Activated naive CD4-positive, alpha-beta T cell treated with Interleukin-2 at 50 U/mL for 16 hours (primary cell): ENCODE data around the gene RNF175.
A peak's percentile ranks its signal among the peaks of the same experiment; 100 is the strongest.

Experiments used
- DNase-seq: peaks from one replicate; pipeline ENCODE4 v3.0.0-alpha.2; 2020

Gene RNF175

GRCh38 chr4:153759407-153760316 is at the start of gene RNF175:
Gene RNF175, minus strand, starts transcription at chr4:153760024. Its CDS starts 162 bp downstream, at chr4:153759862.
- DNase-seq = no peak

GRCh38 chr4:153809307-153809706 is 49.5 kb upstream of the RNF175 start:
- peak; percentile 11 for DNase-seq

GRCh38 chr4:153808175-153808574 is 48.4 kb upstream of the RNF175 start:
- DNase-seq = no peak

GRCh38 chr4:153806073-153806472 is 46.2 kb upstream of the RNF175 start:
- no peak for DNase-seq

GRCh38 chr4:153804722-153805121 is 44.9 kb upstream of the RNF175 start:
- no peak for DNase-seq

GRCh38 chr4:153799694-153800074 is 39.9 kb upstream of the RNF175 start:
- DNase-seq = no peak

DNA sequence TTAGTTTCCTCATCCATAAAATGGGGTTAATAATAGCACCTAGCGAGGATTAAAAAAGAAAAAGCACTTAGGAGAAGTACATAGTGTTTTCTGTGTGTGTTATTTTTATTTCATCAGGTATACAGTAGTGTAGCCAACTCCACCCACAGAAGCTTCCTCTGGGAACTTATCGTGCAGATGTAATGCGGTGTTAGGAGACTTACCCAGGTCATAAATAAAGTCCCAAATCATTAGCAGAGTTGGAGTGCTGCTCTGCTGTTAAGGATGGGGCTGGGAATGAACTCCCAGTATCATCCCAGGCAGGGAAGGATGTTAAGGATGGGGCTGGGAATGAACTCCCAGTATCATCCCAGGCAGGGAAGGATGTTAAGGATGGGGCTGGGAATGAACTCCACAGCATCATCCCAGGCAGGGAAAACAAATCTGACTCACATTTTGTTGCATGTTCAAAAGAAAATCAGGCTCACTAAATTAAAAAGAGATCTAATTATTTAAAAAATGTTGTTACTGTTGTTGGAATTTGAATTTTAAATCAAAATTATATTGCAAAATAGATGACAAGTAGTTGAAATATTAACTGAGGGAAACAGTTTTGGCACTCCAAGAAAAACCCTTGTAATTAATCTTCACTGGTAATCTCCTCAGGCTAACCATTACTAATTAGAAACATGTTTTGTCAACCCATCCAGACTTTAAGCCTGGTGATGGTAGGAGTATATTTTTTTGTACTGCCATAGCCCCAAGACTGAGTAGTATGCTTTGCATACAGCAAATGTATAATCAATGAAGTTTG is 39.3 kb upstream of the RNF175 start:
- no peak for DNase-seq

DNA sequence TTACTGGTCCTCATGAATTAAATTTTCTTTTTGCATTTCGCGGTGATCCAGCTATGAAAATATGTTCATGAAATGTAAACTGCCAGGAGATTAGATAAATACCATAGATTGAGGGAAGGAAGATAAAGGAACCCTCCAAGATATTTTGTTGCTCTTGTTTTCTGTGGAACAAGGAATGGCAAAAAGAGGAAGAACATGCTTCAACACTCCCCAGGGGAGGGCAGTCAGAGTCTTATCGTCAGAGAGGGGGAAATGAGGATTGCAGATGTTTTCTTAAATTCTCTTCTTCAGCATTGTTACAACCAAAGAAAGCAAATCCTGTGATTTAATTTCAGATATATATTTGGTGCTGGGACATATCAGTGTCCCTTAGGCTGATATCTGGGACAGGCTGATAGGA is 38.6 kb upstream of the RNF175 start:
- no peak for DNase-seq

- DNase-seq = no peak
These were observed 34.2 kb upstream of the RNF175 start for GRCh38 chr4:153794006-153794405.

DNA sequence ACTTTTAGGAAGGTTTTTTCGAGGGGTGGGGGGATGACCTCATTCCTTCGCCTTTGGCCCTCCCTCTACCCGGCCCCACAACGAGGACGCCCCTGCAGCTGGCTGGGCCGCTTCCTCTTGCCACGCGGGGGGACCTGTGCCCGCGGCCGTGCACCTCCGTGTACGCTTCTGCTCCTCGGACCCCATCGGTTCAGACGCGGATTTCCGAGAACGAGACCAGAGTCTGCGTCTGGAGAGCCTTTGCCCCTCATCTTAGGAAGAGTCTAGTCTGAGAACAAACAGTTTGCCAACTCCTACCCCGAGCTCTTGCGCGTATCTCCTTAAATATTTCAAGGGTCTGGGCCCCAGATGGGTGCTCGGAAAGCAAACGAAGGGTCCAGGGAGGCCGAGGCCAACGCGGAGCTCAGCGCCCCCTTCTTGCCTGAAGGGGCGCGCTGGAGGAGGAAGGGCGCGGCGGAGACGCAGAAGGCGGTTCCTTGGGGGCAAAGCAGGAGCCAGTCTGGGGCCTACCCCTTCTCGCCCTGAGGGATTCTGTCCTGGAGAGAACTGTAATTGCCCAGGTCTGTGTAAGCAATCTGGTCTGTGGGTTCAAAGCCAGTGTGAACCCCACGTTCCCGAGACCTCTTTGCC is 32.9 kb upstream of the RNF175 start:
- DNase-seq = no peak

- DNase-seq = peak; percentile 15
These were observed 32.2 kb upstream of the RNF175 start for GRCh38 chr4:153791746-153792617.

GRCh38 chr4:153790962-153791551 is 31.2 kb upstream of the RNF175 start:
- DNase-seq = peak; percentile 35

GRCh38 chr4:153790500-153790865 is 30.7 kb upstream of the RNF175 start:
- no peak for DNase-seq

GRCh38 chr4:153789741-153790499 is 30.1 kb upstream of the RNF175 start:
- DNase-seq = no peak

- no peak for DNase-seq
These were observed 28.8 kb upstream of the RNF175 start, which contains the start of gene SFRP2 for GRCh38 chr4:153788413-153789276. Gene SFRP2, minus strand, starts transcription at chr4:153789083. Its CDS starts 248 bp downstream, at chr4:153788835.

GRCh38 chr4:153788051-153788412 is 28.2 kb upstream of the RNF175 start:
- DNase-seq = no peak

- no peak for DNase-seq
These were observed 27.8 kb upstream of the RNF175 start for GRCh38 chr4:153787575-153787974.

- no peak for DNase-seq
These were observed 27.3 kb upstream of the RNF175 start for GRCh38 chr4:153787061-153787560.

DNA sequence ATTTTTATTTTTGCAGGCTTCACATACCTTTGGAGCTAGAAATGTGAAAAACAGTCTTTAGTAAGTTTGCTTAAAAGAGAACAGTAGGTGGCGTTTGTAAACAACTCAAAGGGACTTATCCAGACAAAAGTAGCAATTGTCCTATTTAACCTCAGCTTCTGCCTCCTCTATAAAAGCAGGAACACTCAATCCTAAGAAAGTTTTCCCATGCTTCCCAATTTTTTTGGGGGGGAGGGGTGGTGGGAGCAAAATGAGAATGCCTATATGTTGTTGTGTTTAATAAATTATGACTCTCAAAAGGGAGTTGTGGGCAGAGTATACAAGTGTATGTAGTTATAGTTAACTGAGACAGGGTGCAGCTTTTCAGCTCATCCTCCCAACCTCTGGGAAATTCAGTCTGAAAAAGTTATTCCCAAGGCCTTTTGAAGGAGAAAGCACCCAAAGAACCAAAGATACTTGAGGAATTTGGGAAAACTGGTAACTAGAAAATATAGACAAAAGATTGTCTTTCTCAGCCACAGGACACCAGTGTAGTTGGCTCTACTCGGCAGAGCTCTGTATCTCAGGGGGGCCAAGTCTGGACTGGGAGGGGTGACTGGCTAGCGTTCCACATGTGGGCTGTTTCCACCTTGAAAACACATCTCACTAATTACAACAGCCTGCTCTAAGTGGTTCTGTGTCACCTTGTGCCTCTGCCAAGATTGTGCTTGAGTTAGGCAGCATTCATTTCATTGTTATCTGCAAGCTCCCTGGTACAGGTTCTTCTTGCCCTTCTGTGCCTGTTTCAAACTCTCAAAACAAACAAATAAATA is 26.3 kb upstream of the RNF175 start:
- no peak for DNase-seq
